ENCODE data around the gene TRIM47.
A peak's percentile ranks its signal among the peaks of the same experiment; 100 is the strongest.

TRIM47 gene

GRCh38 chr17:75847614-75848522 is 30.5 kb downstream of the TRIM47 start:
- peaks cover 23 to 69% (median 66%) of the 10 kb centered on the region in 5 donors for H3K4me1 ChIP-seq (ENCODE audit: control insufficient read depth in 5 of 5, insufficient read depth in 5 of 5, low read length in 5 of 5)
- peaks cover 0 to 59% (median 53%) of the 10 kb centered on the region in 5 donors for H3K36me3 ChIP-seq (ENCODE audit: control insufficient read depth in 5 of 5, insufficient read depth in 5 of 5, low read length in 5 of 5)
- no peaks in the 10 kb centered on the region for H3K27me3 ChIP-seq (ENCODE audit: control insufficient read depth in 5 of 5, insufficient read depth in 4 of 5, low read length in 5 of 5)
- peak overlapping the region in 1 of 5 donors; percentile 39 for H3K9ac ChIP-seq (ENCODE audit: low read length in 5 of 5)
- H3K4me3 ChIP-seq (ENCODE audit: low read depth in 1 of 5, low read length in 5 of 5) = no peak overlapping the region
- no peaks in the 10 kb centered on the region for H3K9me3 ChIP-seq (ENCODE audit: control insufficient read depth in 5 of 5, low read length in 5 of 5)
- peak overlapping the region; percentile 94 for H3K27ac ChIP-seq (ENCODE audit: low read depth, low read length)

DNA sequence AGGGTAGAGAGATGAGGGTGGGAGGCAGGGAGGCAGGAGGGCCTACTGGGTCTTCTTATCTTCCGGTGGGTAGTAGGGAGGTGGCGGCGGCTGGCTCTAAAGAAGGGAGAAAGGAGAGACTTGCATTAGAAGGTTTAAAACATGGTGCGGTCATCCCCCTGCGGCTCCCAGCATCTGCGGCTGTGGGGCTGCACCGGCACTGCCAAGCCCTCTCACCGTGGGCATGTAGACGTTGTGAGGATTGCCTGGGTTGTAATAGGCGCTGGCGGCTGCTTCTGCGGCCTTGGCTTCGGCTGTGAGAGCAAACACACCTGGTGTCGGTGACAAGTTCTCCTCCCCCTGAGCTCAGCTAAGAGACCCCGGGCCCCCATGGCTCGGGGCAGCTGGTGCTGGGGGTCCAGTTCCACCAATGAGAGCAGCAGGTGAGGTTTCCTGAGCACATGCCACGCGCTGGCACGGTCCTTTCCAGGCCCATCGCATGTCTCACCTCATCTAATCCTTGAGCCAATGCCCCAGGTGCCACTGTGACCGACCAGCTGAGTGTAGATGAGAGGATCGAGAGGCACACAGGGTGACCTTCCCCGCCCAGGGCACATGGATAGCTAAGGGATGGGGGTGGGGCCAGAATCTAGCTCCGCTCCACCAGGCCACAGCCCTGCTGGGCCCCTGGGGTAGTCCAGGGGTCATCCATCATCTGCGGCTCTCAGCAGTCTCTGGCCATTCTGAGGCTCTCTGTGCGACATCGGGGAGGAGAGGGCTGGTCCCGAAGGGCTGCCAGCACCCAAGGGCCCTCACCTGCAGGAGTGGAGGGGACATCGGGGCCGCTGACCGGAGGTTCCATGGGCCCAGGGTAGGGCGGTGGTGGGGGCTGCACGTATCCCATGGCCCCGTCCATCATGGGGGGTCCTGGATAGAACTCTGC is 31.4 kb downstream of the TRIM47 start:
- Histone ChIP-seq H3K36me3 (ENCODE audit: control insufficient read depth in 5 of 5, insufficient read depth in 5 of 5, low read length in 5 of 5) (peaks cover 0 to 59% (median 56%) of the 10 kb centered on the region in 5 donors), H3K27me3 (ENCODE audit: control insufficient read depth in 5 of 5, insufficient read depth in 4 of 5, low read length in 5 of 5) (no peaks in the 10 kb centered on the region), H3K9ac (ENCODE audit: low read length in 5 of 5) (no peak overlapping the region), H3K9me3 (ENCODE audit: control insufficient read depth in 5 of 5, low read length in 5 of 5) (no peaks in the 10 kb centered on the region), H3K4me1 (ENCODE audit: control insufficient read depth in 5 of 5, insufficient read depth in 5 of 5, low read length in 5 of 5) (peaks cover 23 to 69% (median 66%) of the 10 kb centered on the region in 5 donors), H3K4me3 (ENCODE audit: low read depth in 1 of 5, low read length in 5 of 5) (no peak overlapping the region), H3K27ac (ENCODE audit: low read depth, low read length) (peak overlapping the region; percentile 94)

- no peaks in the 10 kb centered on the region for H3K9me3 ChIP-seq (ENCODE audit: control insufficient read depth in 5 of 5, low read length in 5 of 5)
- peak overlapping the region; percentile 94 for H3K27ac ChIP-seq (ENCODE audit: low read depth, low read length)
- H3K36me3 ChIP-seq (ENCODE audit: control insufficient read depth in 5 of 5, insufficient read depth in 5 of 5, low read length in 5 of 5) = peaks cover 0 to 52% (median 51%) of the 10 kb centered on the region in 5 donors
- peaks cover 23 to 62% (median 61%) of the 10 kb centered on the region in 5 donors for H3K4me1 ChIP-seq (ENCODE audit: control insufficient read depth in 5 of 5, insufficient read depth in 5 of 5, low read length in 5 of 5)
- H3K9ac ChIP-seq (ENCODE audit: low read length in 5 of 5) = peak overlapping the region in 2 of 5 donors; percentile 59 to 60
- peak overlapping the region in 1 of 5 donors; percentile 9 for H3K4me3 ChIP-seq (ENCODE audit: low read depth in 1 of 5, low read length in 5 of 5)
- no peaks in the 10 kb centered on the region for H3K27me3 ChIP-seq (ENCODE audit: control insufficient read depth in 5 of 5, insufficient read depth in 4 of 5, low read length in 5 of 5)
Measured at GRCh38 chr17:75845933-75846691, 32.3 kb downstream of the TRIM47 start.

DNA sequence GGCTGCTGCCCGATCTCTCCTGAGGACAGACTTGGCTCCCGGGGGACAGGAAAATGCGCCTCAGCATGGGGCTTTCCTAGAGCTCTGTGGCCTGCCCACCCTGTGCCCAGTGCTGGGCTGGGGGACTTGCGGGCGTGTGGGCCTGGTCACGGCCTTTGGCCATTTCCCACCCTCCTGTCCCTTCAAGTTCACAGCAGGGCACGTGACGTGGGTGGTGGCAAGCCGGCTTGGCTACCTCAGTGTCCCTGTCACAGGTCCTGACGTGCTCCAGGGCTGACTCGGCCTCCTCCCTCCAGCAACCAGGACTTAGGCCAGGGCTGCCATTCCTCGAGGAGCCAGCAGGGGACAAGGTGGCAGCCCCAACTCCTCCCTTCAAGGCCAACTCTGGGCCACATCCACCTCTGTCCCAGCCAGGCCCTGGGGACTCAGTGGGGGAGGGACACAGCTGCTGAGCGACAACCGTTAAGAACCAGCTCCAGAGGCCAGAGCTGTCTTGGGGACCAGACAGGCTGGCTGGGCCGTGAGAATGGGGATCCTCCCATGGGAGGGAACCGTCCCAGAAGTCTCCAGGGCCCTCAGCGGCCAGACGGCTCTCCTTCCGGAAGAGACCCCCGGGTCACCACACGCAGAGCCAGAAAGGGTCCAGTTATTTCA is 33.2 kb downstream of the TRIM47 start:
- peak overlapping the region in 1 of 5 donors; percentile 39 for H3K4me3 ChIP-seq (ENCODE audit: low read depth in 1 of 5, low read length in 5 of 5)
- no peaks in the 10 kb centered on the region for H3K27me3 ChIP-seq (ENCODE audit: control insufficient read depth in 5 of 5, insufficient read depth in 4 of 5, low read length in 5 of 5)
- peaks cover 20 to 54% (median 54%) of the 10 kb centered on the region in 5 donors for H3K4me1 ChIP-seq (ENCODE audit: control insufficient read depth in 5 of 5, insufficient read depth in 5 of 5, low read length in 5 of 5)
- no peaks in the 10 kb centered on the region for H3K9me3 ChIP-seq (ENCODE audit: control insufficient read depth in 5 of 5, low read length in 5 of 5)
- peaks cover 0 to 49% (median 43%) of the 10 kb centered on the region in 5 donors for H3K36me3 ChIP-seq (ENCODE audit: control insufficient read depth in 5 of 5, insufficient read depth in 5 of 5, low read length in 5 of 5)
- peak overlapping the region in 4 of 5 donors; percentile 22 to 59 (median 44) for H3K9ac ChIP-seq (ENCODE audit: low read length in 5 of 5)
- H3K27ac ChIP-seq (ENCODE audit: low read depth, low read length) = peak overlapping the region; percentile 94

- Histone ChIP-seq H3K9me3 (ENCODE audit: control insufficient read depth in 5 of 5, low read length in 5 of 5) (no peaks in the 10 kb centered on the region), H3K27ac (ENCODE audit: low read depth, low read length) (peak overlapping the region; percentile 94), H3K4me3 (ENCODE audit: low read depth in 1 of 5, low read length in 5 of 5) (peak overlapping the region in 1 of 5 donors; percentile 41), H3K9ac (ENCODE audit: low read length in 5 of 5) (peak overlapping the region in 2 of 5 donors; percentile 22 to 57), H3K4me1 (ENCODE audit: control insufficient read depth in 5 of 5, insufficient read depth in 5 of 5, low read length in 5 of 5) (peaks cover 16 to 50% (median 49%) of the 10 kb centered on the region in 5 donors), H3K36me3 (ENCODE audit: control insufficient read depth in 5 of 5, insufficient read depth in 5 of 5, low read length in 5 of 5) (peaks cover 0 to 49% (median 41%) of the 10 kb centered on the region in 5 donors), H3K27me3 (ENCODE audit: control insufficient read depth in 5 of 5, insufficient read depth in 4 of 5, low read length in 5 of 5) (no peaks in the 10 kb centered on the region)
Measured at GRCh38 chr17:75844530-75845057, 33.8 kb downstream of the TRIM47 start.

DNA sequence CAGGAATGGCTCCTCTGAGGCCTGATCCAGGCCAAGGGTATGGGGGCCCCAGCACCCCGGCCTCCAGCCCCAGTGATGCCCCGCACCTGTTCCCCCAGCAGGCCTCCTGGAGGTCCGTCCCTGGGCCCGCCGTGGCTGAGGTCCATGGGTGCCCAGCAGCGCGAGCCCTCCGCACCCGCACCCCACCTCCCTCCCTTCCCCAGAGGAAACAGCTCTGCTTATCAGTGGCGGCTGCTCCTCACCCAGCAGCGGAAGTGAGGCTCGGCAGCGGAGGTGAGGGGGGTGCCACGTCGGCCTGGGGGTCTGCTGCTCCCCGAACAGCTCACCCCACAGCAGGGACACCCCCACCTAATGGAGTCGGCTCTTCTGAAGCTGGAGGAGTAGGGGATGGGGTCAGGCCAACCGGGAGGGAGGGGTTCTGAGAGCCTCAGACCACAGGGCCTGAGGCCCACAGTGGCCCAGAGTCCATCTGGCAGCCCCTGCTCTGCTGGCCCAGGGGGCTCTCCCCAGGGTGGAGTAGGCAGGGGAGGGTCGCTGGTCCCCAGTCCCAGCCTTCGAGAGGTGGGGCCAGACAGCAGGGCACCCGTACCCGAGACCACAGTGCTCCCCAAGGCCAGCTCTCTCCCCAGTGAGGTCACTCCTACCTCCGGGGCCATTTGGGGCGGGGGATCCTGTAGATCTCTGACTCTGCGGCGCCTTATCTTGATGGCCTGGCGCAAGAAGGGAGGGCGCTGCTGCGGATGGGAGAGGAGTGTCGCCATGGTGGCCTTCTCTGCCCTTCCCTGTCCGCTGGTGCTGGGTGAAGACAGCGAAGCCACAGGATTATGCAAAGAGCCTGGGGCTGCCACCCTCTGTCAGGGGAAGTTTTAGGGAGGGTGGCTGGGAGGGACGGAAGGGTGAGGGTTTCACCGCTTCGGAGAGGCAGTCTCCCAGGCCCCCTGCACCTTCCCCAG is 34.5 kb downstream of the TRIM47 start, which contains the start of gene UNC13D:
UNC13D (minus strand) TSS at position 828 of the 953 bp plus-strand sequence; CDS start at position 761, 67 bp downstream.
- Histone ChIP-seq H3K27me3 (ENCODE audit: control insufficient read depth in 5 of 5, insufficient read depth in 4 of 5, low read length in 5 of 5) (no peaks in the 10 kb centered on the region), H3K9me3 (ENCODE audit: control insufficient read depth in 5 of 5, low read length in 5 of 5) (no peaks in the 10 kb centered on the region), H3K36me3 (ENCODE audit: control insufficient read depth in 5 of 5, insufficient read depth in 5 of 5, low read length in 5 of 5) (peaks cover 0 to 42% (median 33%) of the 10 kb centered on the region in 5 donors), H3K4me1 (ENCODE audit: control insufficient read depth in 5 of 5, insufficient read depth in 5 of 5, low read length in 5 of 5) (peaks cover 13 to 42% (median 42%) of the 10 kb centered on the region in 5 donors), H3K4me3 (ENCODE audit: low read depth in 1 of 5, low read length in 5 of 5) (peak within 1 kb of the TSS in 2 of 5 donors; percentile 37 to 41), H3K27ac (ENCODE audit: low read depth, low read length) (peak within 1 kb of the TSS; percentile 94), H3K9ac (ENCODE audit: low read length in 5 of 5) (peak within 1 kb of the TSS in 4 of 5 donors; percentile 46 to 71 (median 56))

- H3K4me1 ChIP-seq (ENCODE audit: control insufficient read depth in 5 of 5, insufficient read depth in 5 of 5, low read length in 5 of 5) = peaks cover 7 to 34% (median 34%) of the 10 kb centered on the region in 5 donors
- H3K9ac ChIP-seq (ENCODE audit: low read length in 5 of 5) = peak overlapping the region in 2 of 5 donors; percentile 1 to 35
- no peaks in the 10 kb centered on the region for H3K27me3 ChIP-seq (ENCODE audit: control insufficient read depth in 5 of 5, insufficient read depth in 4 of 5, low read length in 5 of 5)
- H3K36me3 ChIP-seq (ENCODE audit: control insufficient read depth in 5 of 5, insufficient read depth in 5 of 5, low read length in 5 of 5) = peaks cover 0 to 34% (median 26%) of the 10 kb centered on the region in 5 donors
- no peaks in the 10 kb centered on the region for H3K9me3 ChIP-seq (ENCODE audit: control insufficient read depth in 5 of 5, low read length in 5 of 5)
- H3K27ac ChIP-seq (ENCODE audit: low read depth, low read length) = no peak overlapping the region
- peak overlapping the region in 2 of 5 donors; percentile 37 to 41 for H3K4me3 ChIP-seq (ENCODE audit: low read depth in 1 of 5, low read length in 5 of 5)
Measured at GRCh38 chr17:75842963-75843576, 35.3 kb downstream of the TRIM47 start.

DNA sequence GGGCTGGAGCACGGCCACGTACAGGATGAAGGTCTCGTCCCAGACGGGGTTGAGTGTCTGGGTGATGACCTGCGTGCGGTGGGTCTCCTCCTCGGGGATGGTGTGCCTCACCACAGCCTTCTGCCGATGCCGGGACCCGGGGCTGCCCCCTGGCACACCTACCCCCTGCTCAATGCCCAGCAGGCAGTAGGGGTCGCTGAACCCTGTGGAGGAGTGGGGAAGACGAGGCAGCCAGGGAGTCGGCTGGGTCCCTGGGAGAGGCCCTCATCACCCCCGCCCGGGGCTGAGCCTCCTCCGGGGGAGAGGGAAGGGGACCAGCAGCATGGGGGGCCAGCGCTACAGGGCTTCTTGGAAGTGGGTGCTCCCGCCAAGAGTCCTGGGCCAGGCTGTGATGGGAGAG is 36.0 kb downstream of the TRIM47 start:
- Histone ChIP-seq H3K27me3 (ENCODE audit: control insufficient read depth in 5 of 5, insufficient read depth in 4 of 5, low read length in 5 of 5) (no peaks in the 10 kb centered on the region), H3K9me3 (ENCODE audit: control insufficient read depth in 5 of 5, low read length in 5 of 5) (no peaks in the 10 kb centered on the region), H3K36me3 (ENCODE audit: control insufficient read depth in 5 of 5, insufficient read depth in 5 of 5, low read length in 5 of 5) (peaks cover 0 to 27% (median 19%) of the 10 kb centered on the region in 5 donors), H3K27ac (ENCODE audit: low read depth, low read length) (no peak overlapping the region), H3K4me1 (ENCODE audit: control insufficient read depth in 5 of 5, insufficient read depth in 5 of 5, low read length in 5 of 5) (peaks cover 7 to 28% (median 27%) of the 10 kb centered on the region in 5 donors), H3K9ac (ENCODE audit: low read length in 5 of 5) (no peak overlapping the region), H3K4me3 (ENCODE audit: low read depth in 1 of 5, low read length in 5 of 5) (no peak overlapping the region)
